Vagina (tissue), 2 donors: ENCODE results near the gene OLFML3.

Experiments
- POLR2A ChIP-seq, 2 donors: fragments of 450-650 bp; IDR thresholded peaks; one replicate each; pipeline ENCODE4 v1.6.1; 2017; ENCODE audit warnings: antibody characterized with exemption in 2 of 2, mild to moderate bottlenecking in 2 of 2, moderate library complexity in 2 of 2
- POLR2AphosphoS5 ChIP-seq, 2 donors: sonication (generic); formaldehyde crosslinking; IDR thresholded peaks; one replicate each; pipeline ENCODE4 v1.9.0; 2017; ENCODE audit warnings: antibody characterized with exemption in 2 of 2, mild to moderate bottlenecking in 2 of 2, low read depth in 1 of 2; ENCODE audit not compliant: insufficient read depth in 1 of 2
- TF ChIP-seq, protein P1 (sequence below), 3 experiments: fragments of 450-650 bp in 2 of 3; fragments of 200-600 bp in 1 of 3; sonication (generic) in 1 of 3; IDR thresholded peaks; one replicate each; pipeline ENCODE4 v1.5.1; 2017 to 2019; ENCODE audit warnings: antibody characterized with exemption in 3 of 3, mild to moderate bottlenecking in 2 of 3, moderate library complexity in 2 of 3

DNA sequence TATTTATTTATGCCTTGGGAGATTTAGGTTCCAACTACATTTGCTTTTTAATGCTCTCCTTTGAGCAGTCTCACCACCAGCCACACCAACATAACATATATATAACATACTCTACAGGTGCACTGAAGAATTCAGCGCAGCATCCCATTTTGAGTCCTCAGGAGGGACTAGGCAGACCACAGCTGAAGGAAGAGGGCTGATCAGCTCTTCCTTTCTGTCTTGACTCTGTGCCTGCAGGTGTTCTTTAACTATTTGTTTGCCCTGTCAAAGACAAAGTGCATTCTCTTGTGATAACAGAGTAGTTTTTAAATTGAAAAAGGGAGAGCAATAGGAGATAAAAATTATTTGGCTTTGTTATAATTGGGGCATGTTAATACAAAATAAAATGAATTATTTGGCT, 33.2 kb upstream of the OLFML3 start:
- TF ChIP-seq, protein P1, sequence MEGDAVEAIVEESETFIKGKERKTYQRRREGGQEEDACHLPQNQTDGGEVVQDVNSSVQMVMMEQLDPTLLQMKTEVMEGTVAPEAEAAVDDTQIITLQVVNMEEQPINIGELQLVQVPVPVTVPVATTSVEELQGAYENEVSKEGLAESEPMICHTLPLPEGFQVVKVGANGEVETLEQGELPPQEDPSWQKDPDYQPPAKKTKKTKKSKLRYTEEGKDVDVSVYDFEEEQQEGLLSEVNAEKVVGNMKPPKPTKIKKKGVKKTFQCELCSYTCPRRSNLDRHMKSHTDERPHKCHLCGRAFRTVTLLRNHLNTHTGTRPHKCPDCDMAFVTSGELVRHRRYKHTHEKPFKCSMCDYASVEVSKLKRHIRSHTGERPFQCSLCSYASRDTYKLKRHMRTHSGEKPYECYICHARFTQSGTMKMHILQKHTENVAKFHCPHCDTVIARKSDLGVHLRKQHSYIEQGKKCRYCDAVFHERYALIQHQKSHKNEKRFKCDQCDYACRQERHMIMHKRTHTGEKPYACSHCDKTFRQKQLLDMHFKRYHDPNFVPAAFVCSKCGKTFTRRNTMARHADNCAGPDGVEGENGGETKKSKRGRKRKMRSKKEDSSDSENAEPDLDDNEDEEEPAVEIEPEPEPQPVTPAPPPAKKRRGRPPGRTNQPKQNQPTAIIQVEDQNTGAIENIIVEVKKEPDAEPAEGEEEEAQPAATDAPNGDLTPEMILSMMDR (IDR thresholded peaks at IDR 0.05) = no peak
- no peak for TF ChIP-seq POLR2AphosphoS5 (IDR thresholded peaks at IDR 0.05; ENCODE audit: insufficient read depth in 1 of 2, low read depth in 1 of 2)
- no peak for TF ChIP-seq POLR2A (IDR thresholded peaks at IDR 0.05)
